DOHH2 (cell line): ENCODE measurements around the gene SYT7.

ENCODE experiments used
- H3F3A ChIP-seq: fragments of 200-600 bp; sonication (generic), shearing (Covaris generic); 2 replicates; pipeline ENCODE4 v1.6.0; 2016; ENCODE audit warnings: antibody characterized with exemption, mild to moderate bottlenecking; ENCODE audit not compliant: control insufficient read depth, insufficient read depth
- H3K27ac ChIP-seq: fragments of 200-600 bp; sonication (generic); 2 replicates; pipeline ENCODE4 v1.5.1; 2014; ENCODE audit warnings: low read depth, mild to moderate bottlenecking, low read length, moderate library complexity
- H3K27me3 ChIP-seq: fragments of 200-600 bp; sonication (generic); 2 replicates; pipeline ENCODE4 v1.6.1; 2014; ENCODE audit warnings: mild to moderate bottlenecking, low read length, mixed read lengths; ENCODE audit not compliant: control insufficient read depth
- H3K36me3 ChIP-seq: fragments of 200-600 bp; sonication (generic); 2 replicates; pipeline ENCODE4 v1.6.1; 2014; ENCODE audit warnings: mild to moderate bottlenecking, low read length, moderate library complexity, mixed read lengths; ENCODE audit not compliant: control insufficient read depth
- H3K4me1 ChIP-seq: fragments of 200-600 bp; sonication (generic); 2 replicates; pipeline ENCODE4 v1.6.1; 2014; ENCODE audit warnings: mild to moderate bottlenecking, low read length, mixed read lengths; ENCODE audit not compliant: control insufficient read depth
- H3K4me2 ChIP-seq: fragments of 200-600 bp; sonication (generic); 2 replicates; pipeline ENCODE4 v1.6.0; 2014; ENCODE audit warnings: mild to moderate bottlenecking, low read length, moderate library complexity
- H3K4me3 ChIP-seq: fragments of 200-600 bp; sonication (generic); 2 replicates; pipeline ENCODE4 v1.5.1; 2014; ENCODE audit warnings: mild to moderate bottlenecking, low read length, mixed read lengths
- H3K79me2 ChIP-seq: fragments of 200-600 bp; sonication (generic); 2 replicates; pipeline ENCODE4 v1.6.1; 2014; ENCODE audit warnings: mild to moderate bottlenecking, low read length, mixed read lengths; ENCODE audit not compliant: control insufficient read depth
- H3K9me2 ChIP-seq: fragments of 200-600 bp; sonication (generic); replicated peaks from 2 replicates; pipeline ENCODE4 v1.6.1; 2014; ENCODE audit warnings: mild to moderate bottlenecking, low read length, mixed read lengths; ENCODE audit not compliant: control insufficient read depth
- H3K9me3 ChIP-seq: fragments of 200-600 bp; sonication (generic); 2 replicates; pipeline ENCODE4 v1.6.1; 2014; ENCODE audit warnings: antibody characterized with exemption, low read length, mixed read lengths; ENCODE audit not compliant: control insufficient read depth, insufficient read depth
- H4K20me1 ChIP-seq: fragments of 200-600 bp; sonication (generic); 2 replicates; pipeline ENCODE4 v1.6.0; 2014; ENCODE audit warnings: low read depth, mild to moderate bottlenecking, antibody characterized with exemption, low read length, moderate library complexity; ENCODE audit not compliant: control insufficient read depth, insufficient read depth
- EZH2phosphoT487 ChIP-seq: fragments of 200-600 bp; sonication (generic); IDR thresholded peaks from 2 replicates; pipeline ENCODE4 v1.6.1; 2017; ENCODE audit warnings: borderline replicate concordance, mild to moderate bottlenecking, antibody characterized with exemption, low read length, moderate library complexity, mixed read lengths
- TF ChIP-seq, protein P1 (sequence below): fragments of 200-600 bp; sonication (generic); IDR thresholded peaks from one replicate; pipeline ENCODE4 v1.5.1; 2014; ENCODE audit warnings: antibody characterized with exemption, mild to moderate bottlenecking, low read depth, low read length; ENCODE audit not compliant: poor library complexity, severe bottlenecking

SYT7 gene

DNA sequence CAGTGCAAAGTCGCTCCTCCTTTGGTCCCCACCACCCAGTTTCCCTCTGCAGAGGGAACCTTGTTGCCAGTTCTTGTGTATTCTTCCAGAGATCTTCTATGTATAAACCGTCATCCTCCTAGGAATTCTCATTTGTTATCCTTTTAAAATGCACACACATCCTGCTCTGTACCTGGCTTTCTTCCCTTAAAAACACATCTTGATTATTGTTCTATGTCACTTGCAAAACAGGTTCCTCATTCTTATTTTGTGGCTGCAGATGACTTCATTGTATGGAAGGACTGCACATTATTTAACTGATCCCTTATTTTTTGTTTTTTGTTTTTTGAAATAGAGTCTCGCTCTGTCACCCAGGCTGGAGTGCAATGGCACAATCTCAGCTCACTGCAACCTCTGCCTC is 26.6 kb upstream of the SYT7 start:
- Histone ChIP-seq H3K9me3 (no peaks in the 10 kb centered on the region), H3F3A (no peaks in the 10 kb centered on the region), H3K4me3 (no peak overlapping the region), H3K9me2 (no peaks in the 10 kb centered on the region), H3K27me3 (peaks cover 11% of the 10 kb centered on the region; the same call in 1 of the 2 replicates), H3K4me1 (no peaks in the 10 kb centered on the region), H3K27ac (no peak overlapping the region), H3K79me2 (no peaks in the 10 kb centered on the region), H3K36me3 (no peaks in the 10 kb centered on the region), H4K20me1 (no peaks in the 10 kb centered on the region), H3K4me2 (no peak overlapping the region)
- TF ChIP-seq, protein P1, sequence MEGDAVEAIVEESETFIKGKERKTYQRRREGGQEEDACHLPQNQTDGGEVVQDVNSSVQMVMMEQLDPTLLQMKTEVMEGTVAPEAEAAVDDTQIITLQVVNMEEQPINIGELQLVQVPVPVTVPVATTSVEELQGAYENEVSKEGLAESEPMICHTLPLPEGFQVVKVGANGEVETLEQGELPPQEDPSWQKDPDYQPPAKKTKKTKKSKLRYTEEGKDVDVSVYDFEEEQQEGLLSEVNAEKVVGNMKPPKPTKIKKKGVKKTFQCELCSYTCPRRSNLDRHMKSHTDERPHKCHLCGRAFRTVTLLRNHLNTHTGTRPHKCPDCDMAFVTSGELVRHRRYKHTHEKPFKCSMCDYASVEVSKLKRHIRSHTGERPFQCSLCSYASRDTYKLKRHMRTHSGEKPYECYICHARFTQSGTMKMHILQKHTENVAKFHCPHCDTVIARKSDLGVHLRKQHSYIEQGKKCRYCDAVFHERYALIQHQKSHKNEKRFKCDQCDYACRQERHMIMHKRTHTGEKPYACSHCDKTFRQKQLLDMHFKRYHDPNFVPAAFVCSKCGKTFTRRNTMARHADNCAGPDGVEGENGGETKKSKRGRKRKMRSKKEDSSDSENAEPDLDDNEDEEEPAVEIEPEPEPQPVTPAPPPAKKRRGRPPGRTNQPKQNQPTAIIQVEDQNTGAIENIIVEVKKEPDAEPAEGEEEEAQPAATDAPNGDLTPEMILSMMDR, result no peak
- TF ChIP-seq EZH2phosphoT487, result no peak

DNA sequence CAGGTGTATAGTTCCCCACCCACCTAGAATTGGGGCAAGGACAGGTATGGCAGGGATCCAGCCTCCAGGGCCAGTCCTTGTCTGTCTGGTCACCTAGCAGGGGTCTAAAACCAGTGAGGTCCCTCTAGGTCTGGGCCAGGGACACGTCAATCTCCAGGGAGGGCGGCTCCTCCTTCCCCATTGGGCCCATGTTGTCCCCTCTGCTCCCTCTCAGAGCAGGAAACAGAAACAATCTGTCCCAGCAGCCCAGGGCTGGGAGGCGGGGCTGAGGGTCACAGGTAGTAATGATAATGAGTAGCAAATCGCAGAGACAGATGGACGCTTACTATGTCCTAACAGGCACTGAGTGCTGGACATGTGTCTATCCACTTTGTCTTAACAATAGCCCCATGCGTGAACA is 22.8 kb upstream of the SYT7 start:
- H3K4me3 ChIP-seq, result no peak overlapping the region
- no peaks in the 10 kb centered on the region for H3K36me3 ChIP-seq
- H3K27ac ChIP-seq, result no peak overlapping the region
- TF ChIP-seq, protein P1, result no peak
- TF ChIP-seq EZH2phosphoT487, result no peak
- H3K4me2 ChIP-seq, result no peak overlapping the region
- no peaks in the 10 kb centered on the region for H3K9me2 ChIP-seq
- H3K79me2 ChIP-seq, result no peaks in the 10 kb centered on the region
- H3K27me3 ChIP-seq, result peaks cover 4% of the 10 kb centered on the region; the same call in 1 of the 2 replicates
- H3F3A ChIP-seq, result no peaks in the 10 kb centered on the region
- H3K4me1 ChIP-seq, result no peaks in the 10 kb centered on the region
- H4K20me1 ChIP-seq, result no peaks in the 10 kb centered on the region
- H3K9me3 ChIP-seq, result no peaks in the 10 kb centered on the region

DNA sequence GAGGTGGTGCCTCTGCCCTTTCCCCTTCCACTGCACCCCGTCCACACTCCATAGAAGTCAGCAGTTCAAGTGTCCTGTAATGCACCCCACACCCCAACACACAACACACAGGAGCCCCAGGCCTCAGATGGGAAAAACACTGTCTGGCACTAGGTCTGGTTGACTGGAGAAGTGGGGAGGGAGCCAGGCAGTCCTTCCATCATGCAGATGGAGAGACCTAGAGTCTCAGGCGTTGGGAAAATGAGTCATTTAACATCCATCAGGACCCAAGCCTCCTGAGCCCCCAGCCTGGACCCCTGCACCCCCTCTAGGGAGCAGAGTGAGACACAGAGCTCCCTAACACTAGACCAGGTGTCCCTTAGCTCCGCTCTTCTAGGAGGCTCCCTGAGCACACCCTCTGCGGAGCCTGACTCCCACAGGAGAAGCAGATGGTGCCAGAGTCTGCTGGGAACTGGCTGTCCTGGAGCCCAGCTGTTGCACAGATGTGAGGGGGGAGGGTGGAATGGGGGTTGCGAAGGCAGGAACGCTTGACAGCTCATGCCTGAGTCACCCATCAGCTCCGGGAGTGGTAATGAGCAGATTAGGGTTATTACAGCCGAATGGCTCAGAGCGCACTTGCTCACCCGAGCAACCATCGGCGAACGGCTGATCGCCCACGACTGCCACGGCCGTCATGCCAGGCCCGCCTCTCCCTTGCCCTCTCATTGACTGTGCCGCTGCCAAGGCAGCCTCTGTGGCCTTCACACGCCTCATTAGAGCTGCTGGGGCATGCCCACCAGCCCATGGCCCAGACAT is 22.1 kb upstream of the SYT7 start:
- no peak overlapping the region for H3K27ac ChIP-seq
- H3K4me2 ChIP-seq, result no peak overlapping the region
- H3K27me3 ChIP-seq, result peaks cover 4% of the 10 kb centered on the region; the same call in 1 of the 2 replicates

More for the DNA sequence above, 22.1 kb upstream of the SYT7 start:
- no peaks in the 10 kb centered on the region for H3K9me2 ChIP-seq
- H3K4me3 ChIP-seq, result no peak overlapping the region
- H4K20me1 ChIP-seq, result no peaks in the 10 kb centered on the region
- no peaks in the 10 kb centered on the region for H3F3A ChIP-seq
- TF ChIP-seq, protein P1, result no peak
- TF ChIP-seq EZH2phosphoT487, result no peak
- H3K4me1 ChIP-seq, result no peaks in the 10 kb centered on the region
- no peaks in the 10 kb centered on the region for H3K79me2 ChIP-seq
- H3K9me3 ChIP-seq, result no peaks in the 10 kb centered on the region
- H3K36me3 ChIP-seq, result no peaks in the 10 kb centered on the region
